ENCODE results near the gene JARID2. TPM values are rescaled to one million over a fixed set of nuclear protein-coding genes. Genes with fewer than 3 reads are reported as not detected.

JARID2 gene
- total and polyA plus RNA-seq, 2 of the 8 experiments (the other 6 are each of a cell fraction or from before 2014, with no cell fraction given): 60.1 to 239 TPM

GRCh38 chr6:15254070-15254975 is 8.5 kb downstream of the JARID2 start (continued):
- no peak for TF ChIP-seq SAP30 (IDR thresholded peaks at IDR 0.05; ENCODE audit: insufficient read depth, insufficient replicate concordance, low read length)
- no peak for TF ChIP-seq EGR1 (IDR thresholded peaks at IDR 0.05; ENCODE audit: borderline replicate concordance, low read depth, low read length)
- TF ChIP-seq CTCF (IDR thresholded peaks at IDR 0.05; ENCODE audit: control extremely low read depth in 1 of 3, insufficient read depth in 1 of 3, low read depth in 1 of 3, low read length in 3 of 3): peak in 2 of 3 experiments; percentile 26; a peak in 2 of 4 replicates
